Heart left ventricle (tissue), 16 donors: ENCODE data around the gene NLRC5. TPM values are rescaled to one million over a fixed set of nuclear protein-coding genes. Genes with fewer than 3 reads are reported as not detected.

Experiments
- ATAC-seq, 4 donors: fragments of 200-7000 bp; cut with Tn5 transposase; one replicate each; pipeline ENCODE4 v1.9.1; 2020 to 2022; ENCODE audit warnings: moderate library complexity in 4 of 4, mild to moderate bottlenecking in 3 of 4, moderate number of reproducible peaks in 1 of 4
- DNase-seq, 5 donors: peaks; one replicate each; pipeline ENCODE4 v3.0.0-alpha.2; 2020
- H3K27ac ChIP-seq, 12 donors: fragments of 200-600 bp; sonication (generic) in 4 of 12; one replicate each; pipeline versions ENCODE4 v1.5.0 to v1.8.0; 2016 to 2022; ENCODE audit warnings: mild to moderate bottlenecking in 2 of 12
- H3K27me3 ChIP-seq, 9 donors: fragments of 200-600 bp; sonication (generic) in 2 of 9; one replicate each; pipeline versions ENCODE4 v1.5.1 to v1.8.0; 2016 to 2022; ENCODE audit warnings: mild to moderate bottlenecking in 3 of 9
- H3K36me3 ChIP-seq, 9 donors: fragments of 200-600 bp; sonication (generic) in 2 of 9; one replicate each; pipeline versions ENCODE4 v1.5.0 to v1.8.0; 2018 to 2022; ENCODE audit warnings: mild to moderate bottlenecking in 2 of 9
- H3K4me1 ChIP-seq, 12 donors: fragments of 200-600 bp; sonication (generic) in 4 of 12; one replicate each; pipeline versions ENCODE4 v1.5.0 to v1.8.0; 2016 to 2022; ENCODE audit warnings: mild to moderate bottlenecking in 3 of 12
- H3K4me3 ChIP-seq, 12 donors: fragments of 200-600 bp; sonication (generic) in 4 of 12; one replicate each; pipeline versions ENCODE4 v1.5.0 to v1.8.0; 2017 to 2022; ENCODE audit warnings: mild to moderate bottlenecking in 9 of 12, moderate library complexity in 4 of 12
- H3K9me3 ChIP-seq, 12 donors: fragments of 200-600 bp; sonication (generic) in 4 of 12; one replicate each; pipeline versions ENCODE4 v1.5.0 to v1.8.0; 2016 to 2022; ENCODE audit warnings: mild to moderate bottlenecking in 1 of 12
- CTCF ChIP-seq, 12 donors: fragments of 200-600 bp; sonication (generic) in 4 of 12; IDR thresholded peaks; one replicate each; pipeline versions ENCODE4 v1.5.0 to v1.8.0; 2018 to 2022; ENCODE audit warnings: antibody characterized with exemption in 12 of 12, mild to moderate bottlenecking in 5 of 12
- POLR2A ChIP-seq, 2 donors: fragments of 450-650 bp; IDR thresholded peaks; one replicate each; pipeline ENCODE4 v1.6.1; 2017; ENCODE audit warnings: antibody characterized with exemption in 2 of 2, mild to moderate bottlenecking in 2 of 2, moderate library complexity in 2 of 2
- WGBS, 4 donors: extraction: QIAGEN DNeasy Blood & Tissue Kit in 2 of 4; methylation state at CpG; one replicate each; pipeline versions ENCODE4 v1.1.5 to v1.1.7; 2013 to 2018; 5-methylcytosine and 5-hydroxymethylcytosine counted together
- intact Hi-C, 10 donors: fragments of 100-400 bp; cut with DNase I; formaldehyde crosslinking; loops; one replicate each; pipeline versions ENCODE4 v1.11.1 to v1.14.2; 2022
- polyA plus RNA-seq, 2 donors: library from polyadenylated mRNA; stranded (reverse); fragments of 200-250 nt; gene quantifications; one replicate each; pipeline ENCODE4 v1.2.3, GENCODE V29; 2013
- total RNA-seq, 9 donors: library from RNA; depleted of rRNA in 2 of 9; stranded (reverse); fragments of >200 nt in 2 of 9; fragmentation: NEBNext Ultra II Directional in 3 of 9; extraction: Animal tissue kit (Norgen Biotek cat#: 25700) in 3 of 9; gene quantifications; one replicate each; pipeline versions ENCODE4 v1.1.0 to v1.2.4, GENCODE V29; 2016 to 2023
- donor health status: ischemic (EF 13 %, LVEDD 7.1; RV severe dilation, severe dysfunction).
- donor health status: healthy with polysubstance abuse.
- donor health status: DM: no; HTN: yes; CAD: no.
- donor health status: DM: no; HTN: no; CAD: no.
- donor health status: ischemic (EF 25% LVEDD 6.9; RV normal size, moderate dysfunction).
- donor health status: ischemic (EF 25% LVEDD 5.7; RV mildly dilated, moderate dysfunction).
- donor health status: healthy.
- donor health status: DM: yes; HTN: yes; CAD: no.
- donor health status: ischemic (EF 35%, LVEDD 5.7; RV mildly dilated, moderate dysfunction).
- donor health status: nonischemic (EF 11% LVEDD 7.7; RV severe dilation, severe dysfunction).
- donor health status: DM: yes; HTN: yes; CAD: no.
- donor health status: PGD.
- donor health status: ischemic (EF 29% LVEDD 5.4; RV normal size, mild dysfunction).
- donor health status: nonischemic (EF 23%, LVEDD 6.1; RV moderate dilation, normal function).

The NLRC5 gene
- total and polyA plus RNA-seq, 11 donors: 5.8 to 98.6 (median 9.9) TPM

DNA sequence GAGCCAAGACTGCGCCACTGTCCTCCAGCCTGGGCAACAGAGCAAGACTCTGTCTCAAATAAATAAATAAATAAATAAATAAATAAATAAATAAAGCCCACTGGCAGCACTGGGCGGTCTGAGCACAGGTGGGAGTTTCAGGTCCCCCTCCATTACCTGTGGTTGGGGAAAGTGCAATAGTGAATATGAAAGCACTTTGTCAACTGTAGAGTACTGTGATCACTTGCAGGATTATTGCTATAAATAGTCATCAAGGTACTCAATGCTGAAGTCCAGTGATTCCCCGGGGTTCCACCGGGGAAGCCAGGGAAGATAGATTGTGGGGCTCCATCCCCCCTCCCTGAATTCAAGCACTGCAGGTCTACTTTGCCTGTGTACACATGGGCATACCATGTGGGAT is 60.3 kb downstream of the NLRC5 start:
- Histone ChIP-seq H3K4me3 (no peak overlapping the region), H3K27ac (no peak overlapping the region), H3K4me1 (peaks cover 0 to 12% (median 0%) of the 10 kb centered on the region in 12 donors), H3K9me3 (no peaks in the 10 kb centered on the region), H3K36me3 (peaks cover 0 to 100% (median 24%) of the 10 kb centered on the region in 9 donors), H3K27me3 (no peaks in the 10 kb centered on the region)
- no peak for DNase-seq
- ATAC-seq: no peak
- TF ChIP-seq CTCF (IDR thresholded peaks at IDR 0.05) (no peak), POLR2A (IDR thresholded peaks at IDR 0.05) (no peak)
- intact Hi-C loops: loop anchor here in 6 of 10 donors (5.0 to 10.0 kb wide), 4 partner anchors 85 to 185 kb away; partner anchors contain the start of genes CETP (in 6 of the 6) and SLC12A3 (in 3 of the 6)
- 88 to 95% (median 91%) methylated on average over 4 of the region's 4 CpGs for WGBS, 4 donors

DNA sequence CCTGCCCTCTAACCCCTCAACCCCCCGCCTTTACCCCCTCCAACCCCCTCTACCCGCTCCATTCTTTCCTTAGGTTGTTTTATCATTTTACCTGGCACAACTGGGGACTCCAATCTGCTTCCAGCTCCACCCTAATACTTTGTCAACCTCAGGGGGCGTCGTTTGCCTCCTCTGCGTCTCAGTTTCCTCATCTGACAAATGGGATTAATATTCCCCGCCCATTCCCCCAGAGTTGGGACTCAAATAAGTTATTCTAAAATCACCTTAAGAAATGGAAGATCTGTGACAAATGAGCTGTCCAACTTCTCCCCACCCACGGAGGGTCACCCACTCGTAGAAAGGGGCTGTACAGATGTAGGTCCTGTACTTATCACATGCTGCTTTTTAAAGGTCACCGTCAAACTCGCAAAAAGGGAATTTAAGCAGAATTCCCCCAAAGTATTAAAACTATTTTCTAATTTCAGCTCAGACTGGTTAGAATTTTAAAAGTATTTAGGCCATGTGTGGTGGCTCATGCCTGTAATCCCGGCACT is 62.4 kb downstream of the NLRC5 start:
- no peaks in the 10 kb centered on the region for H3K4me1 ChIP-seq
- H3K4me3 ChIP-seq: no peak overlapping the region
- intact Hi-C loops: no loop called here
- no peak for DNase-seq
- ATAC-seq: no peak
- H3K27me3 ChIP-seq: no peaks in the 10 kb centered on the region
- TF ChIP-seq POLR2A (IDR thresholded peaks at IDR 0.05) (no peak), CTCF (IDR thresholded peaks at IDR 0.05) (no peak)
- H3K27ac ChIP-seq: no peak overlapping the region
- WGBS, 4 donors: 92 to 96% (median 95%) methylated on average over 11 of the region's 11 CpGs
- no peaks in the 10 kb centered on the region for H3K9me3 ChIP-seq
- H3K36me3 ChIP-seq: peaks cover 0 to 100% (median 28%) of the 10 kb centered on the region in 9 donors

DNA sequence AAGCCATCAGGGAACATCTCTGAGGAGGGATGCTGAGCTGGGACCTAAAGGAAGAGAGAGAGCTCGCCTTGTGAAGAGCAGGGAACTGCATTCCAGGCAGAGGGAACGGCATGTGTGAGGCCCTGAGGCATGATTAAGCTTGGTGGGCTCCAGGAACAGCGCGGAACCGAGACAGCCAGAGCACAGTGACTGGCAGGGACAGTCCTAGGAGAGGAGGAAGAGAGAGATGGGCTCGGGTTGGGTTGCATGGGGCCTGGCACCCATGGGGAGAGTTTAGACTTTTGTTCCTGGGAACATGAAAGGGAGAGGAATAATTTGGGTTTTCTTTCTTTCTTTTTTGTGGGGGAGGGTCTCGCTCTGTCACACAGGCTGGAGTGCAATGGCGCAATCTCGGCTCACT is 63.8 kb downstream of the NLRC5 start:
- peaks cover 0 to 100% (median 26%) of the 10 kb centered on the region in 9 donors for H3K36me3 ChIP-seq
- DNase-seq (no peak), ATAC-seq (no peak)
- H3K4me1 ChIP-seq: no peaks in the 10 kb centered on the region
- H3K4me3 ChIP-seq: no peak overlapping the region
- TF ChIP-seq POLR2A (IDR thresholded peaks at IDR 0.05) (no peak), CTCF (IDR thresholded peaks at IDR 0.05) (no peak)
- no peaks in the 10 kb centered on the region for H3K9me3 ChIP-seq
- no peaks in the 10 kb centered on the region for H3K27me3 ChIP-seq
- 89 to 95% (median 93%) methylated on average over 9 of the region's 9 CpGs for WGBS, 4 donors
- no peak overlapping the region for H3K27ac ChIP-seq
- intact Hi-C loops: no loop called here

- no peak overlapping the region for H3K4me3 ChIP-seq
- intact Hi-C loops: no loop called here
- WGBS, 4 donors: 87 to 96% (median 89%) methylated on average over 5 of the region's 5 CpGs
- H3K9me3 ChIP-seq: no peaks in the 10 kb centered on the region
- no peaks in the 10 kb centered on the region for H3K4me1 ChIP-seq
- no peaks in the 10 kb centered on the region for H3K27me3 ChIP-seq
- TF ChIP-seq CTCF (IDR thresholded peaks at IDR 0.05): no peak
- ATAC-seq: no peak
- H3K27ac ChIP-seq: no peak overlapping the region
- no peak for DNase-seq
- H3K36me3 ChIP-seq: peaks cover 0 to 100% (median 22%) of the 10 kb centered on the region in 9 donors
Observed at GRCh38 chr16:57054338-57054737, 65.0 kb downstream of the NLRC5 start.
